ENCODE results near the gene KRT27. TPM values are rescaled to one million over a fixed set of nuclear protein-coding genes. Genes with fewer than 3 reads are reported as not detected.

KRT27 gene
- total RNA-seq, 1 experiment from 2014 or later = not detected

DNA sequence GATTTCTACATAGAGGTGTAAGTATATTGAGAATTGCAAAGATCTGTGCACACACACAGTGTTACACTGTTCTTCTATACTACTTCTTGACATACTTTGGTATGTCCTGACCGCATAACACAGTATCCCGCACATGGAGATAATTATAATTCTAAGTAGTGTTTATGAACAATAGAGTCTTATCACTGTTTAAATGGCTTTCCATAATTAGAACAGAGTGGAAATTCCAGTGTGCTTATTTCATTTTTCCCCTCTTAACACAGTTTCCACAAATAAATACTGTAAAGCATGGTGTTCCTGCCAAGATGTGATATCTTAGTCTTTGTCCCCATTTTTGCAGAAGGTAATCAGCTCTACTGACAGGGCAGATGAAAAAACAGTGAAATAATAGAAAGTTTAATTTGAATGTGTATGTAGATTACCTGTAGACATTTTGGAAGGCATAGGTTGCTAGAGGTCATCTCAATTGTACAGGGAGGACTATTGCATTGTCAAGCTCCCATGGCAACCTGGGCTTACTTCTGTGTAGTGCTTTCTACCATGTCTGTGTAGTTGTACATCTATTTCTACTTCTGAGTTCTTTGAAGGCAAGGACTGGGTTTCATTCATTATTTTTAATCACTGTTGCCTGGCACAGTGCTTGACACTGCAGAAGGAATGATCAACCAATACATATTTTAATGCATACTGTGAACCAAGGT lies 27.5 kb upstream of the KRT27 start:
- Histone ChIP-seq H3K9ac (ENCODE audit: low read length) (peak overlapping the region; percentile 17; the same call in 1 of the 2 replicates), H3K9me3 (ENCODE audit: low read length) (no peaks in the 10 kb centered on the region), H2AFZ (ENCODE audit: low read length) (0 out of 2 replicates have a peak overlapping the region, but pooled peaks have one; percentile 25), H3K27ac (ENCODE audit: low read length) (peak overlapping the region; percentile 78), H3K27me3 (ENCODE audit: low read length) (no peaks in the 10 kb centered on the region), H3K4me1 (ENCODE audit: insufficient read depth, low read length) (peaks cover 28% of the 10 kb centered on the region), H3K4me2 (ENCODE audit: low read length) (peak overlapping the region; percentile 67), H3K9me2 (replicated peaks; ENCODE audit: low read length) (no peaks in the 10 kb centered on the region), H3K79me2 (ENCODE audit: low read length) (no peaks in the 10 kb centered on the region), H3K4me3 (ENCODE audit: low read length) (peak overlapping the region; percentile 34; the same call in 1 of the 2 replicates), H3F3A (ENCODE audit: low read length, unreplicated experiment) (peaks cover 7% of the 10 kb centered on the region), H3K36me3 (ENCODE audit: low read depth, low read length) (no peaks in the 10 kb centered on the region), H4K20me1 (ENCODE audit: low read length) (no peaks in the 10 kb centered on the region)
- intact Hi-C loops (cut with micrococcal nuclease) = loop anchor here (10.0 kb wide), 3 partner anchors 515 to 735 kb away; partner anchors contain the start of gene KRT15
- no TSS peak for BruUV-seq (replicated peaks)
- ChIA-PET POLR2A (ENCODE audit: unreplicated experiment) (no interaction called here), CTCF (interaction anchor here (0.6 kb wide), 1 partner anchor 853 kb away, joined by 3 read pairs; no protein-coding TSS in a partner anchor)
- DNase-seq (no peak), ATAC-seq (no peak)
- TF ChIP-seq, protein P1, sequence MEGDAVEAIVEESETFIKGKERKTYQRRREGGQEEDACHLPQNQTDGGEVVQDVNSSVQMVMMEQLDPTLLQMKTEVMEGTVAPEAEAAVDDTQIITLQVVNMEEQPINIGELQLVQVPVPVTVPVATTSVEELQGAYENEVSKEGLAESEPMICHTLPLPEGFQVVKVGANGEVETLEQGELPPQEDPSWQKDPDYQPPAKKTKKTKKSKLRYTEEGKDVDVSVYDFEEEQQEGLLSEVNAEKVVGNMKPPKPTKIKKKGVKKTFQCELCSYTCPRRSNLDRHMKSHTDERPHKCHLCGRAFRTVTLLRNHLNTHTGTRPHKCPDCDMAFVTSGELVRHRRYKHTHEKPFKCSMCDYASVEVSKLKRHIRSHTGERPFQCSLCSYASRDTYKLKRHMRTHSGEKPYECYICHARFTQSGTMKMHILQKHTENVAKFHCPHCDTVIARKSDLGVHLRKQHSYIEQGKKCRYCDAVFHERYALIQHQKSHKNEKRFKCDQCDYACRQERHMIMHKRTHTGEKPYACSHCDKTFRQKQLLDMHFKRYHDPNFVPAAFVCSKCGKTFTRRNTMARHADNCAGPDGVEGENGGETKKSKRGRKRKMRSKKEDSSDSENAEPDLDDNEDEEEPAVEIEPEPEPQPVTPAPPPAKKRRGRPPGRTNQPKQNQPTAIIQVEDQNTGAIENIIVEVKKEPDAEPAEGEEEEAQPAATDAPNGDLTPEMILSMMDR (conservative IDR thresholded peaks at IDR 0.05; ENCODE audit: low read depth, low read length) = no peak
- TF ChIP-seq EZH2phosphoT487 (IDR thresholded peaks at IDR 0.05; ENCODE audit: borderline replicate concordance, low read length) (no peak), EZH2 (IDR thresholded peaks at IDR 0.05; ENCODE audit: low read length, unreplicated experiment) (no peak)

DNA sequence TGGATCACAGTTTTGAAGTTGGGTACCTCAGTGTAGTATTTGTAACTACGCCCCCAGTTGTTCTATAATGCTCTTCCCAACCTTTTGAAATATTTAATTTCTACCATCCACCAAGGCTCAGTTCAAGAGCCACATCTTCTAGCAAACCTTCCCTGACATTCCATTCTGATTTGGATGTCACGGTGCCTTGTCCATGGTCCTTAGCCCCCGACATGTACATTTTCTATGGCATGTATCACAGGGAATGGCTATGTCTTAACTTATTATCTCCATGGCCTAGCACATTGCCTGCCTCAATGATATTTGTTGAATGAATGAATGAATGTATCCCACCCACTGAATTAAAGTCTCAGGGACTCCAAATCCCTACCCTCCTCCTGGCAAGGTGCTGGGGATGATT lies 23.8 kb upstream of the KRT27 start:
- DNase-seq (no peak), ATAC-seq (no peak)
- H3K4me2 ChIP-seq (ENCODE audit: low read length) = no peak overlapping the region
- no peaks in the 10 kb centered on the region for H3K36me3 ChIP-seq (ENCODE audit: low read depth, low read length)
- CTCF ChIA-PET = interaction anchor here (1.5 kb wide), 1 partner anchor 860 kb away, joined by 4 read pairs; no protein-coding TSS in a partner anchor
- H3K4me3 ChIP-seq (ENCODE audit: low read length) = no peak overlapping the region
- no peaks in the 10 kb centered on the region for H3K79me2 ChIP-seq (ENCODE audit: low read length)
- no peak overlapping the region for H3K9ac ChIP-seq (ENCODE audit: low read length)
- no peaks in the 10 kb centered on the region for H4K20me1 ChIP-seq (ENCODE audit: low read length)
- no TSS peak for BruUV-seq (replicated peaks)
- no peaks in the 10 kb centered on the region for H3F3A ChIP-seq (ENCODE audit: low read length, unreplicated experiment)
- no peak overlapping the region for H2AFZ ChIP-seq (ENCODE audit: low read length)
- no peaks in the 10 kb centered on the region for H3K9me2 ChIP-seq (replicated peaks; ENCODE audit: low read length)
- no peaks in the 10 kb centered on the region for H3K9me3 ChIP-seq (ENCODE audit: low read length)
- H3K27me3 ChIP-seq (ENCODE audit: low read length) = no peaks in the 10 kb centered on the region
- no peak for TF ChIP-seq EZH2 (IDR thresholded peaks at IDR 0.05; ENCODE audit: low read length, unreplicated experiment)
- TF ChIP-seq, protein P1 (conservative IDR thresholded peaks at IDR 0.05; ENCODE audit: low read depth, low read length) = no peak
- no peak for TF ChIP-seq EZH2phosphoT487 (IDR thresholded peaks at IDR 0.05; ENCODE audit: borderline replicate concordance, low read length)
- no peak overlapping the region for H3K27ac ChIP-seq (ENCODE audit: low read length)
- intact Hi-C loops (cut with micrococcal nuclease) = loop anchor here (10.0 kb wide), 3 partner anchors 519 to 739 kb away; partner anchors contain the start of gene KRT15
- POLR2A ChIA-PET (ENCODE audit: unreplicated experiment) = no interaction called here
- H3K4me1 ChIP-seq (ENCODE audit: insufficient read depth, low read length) = peaks cover 26% of the 10 kb centered on the region

Measured in PC-3 (cell line).